CD4-positive, alpha-beta memory T cell (primary cell): Measurements from ENCODE around the gene DIABLO. TPM values are rescaled to one million over a fixed set of nuclear protein-coding genes. Genes with fewer than 3 reads are reported as not detected.

Source experiments
- CTCF ChIA-PET: fragments of 350-600 bp; sonication (Branson Sonifier 250); formaldehyde crosslinking; loops from one replicate; lab custom pipeline; 2021; ENCODE audit warnings: inconsistent platforms; ENCODE audit not compliant: partially characterized antibody; lab: Charles Lee
- POLR2A ChIA-PET: fragments of 350-600 bp; sonication (Branson Sonifier 250); formaldehyde crosslinking; loops from one replicate; lab custom pipeline; 2021; ENCODE audit not compliant: partially characterized antibody; lab: Charles Lee
- DNase-seq, 5 donors: peaks; one replicate each; pipeline versions ENCODE4 v3.0.0 to v3.0.0-alpha.2; 2020 to 2022; ENCODE audit warnings: mixed read lengths in 1 of 5
- H3K27ac ChIP-seq: one replicate; pipeline ENCODE4 v1.7.0; 2013; ENCODE audit warnings: low read depth, low read length
- H3K27me3 ChIP-seq: 2 replicates; pipeline ENCODE4 v1.7.0; 2013; ENCODE audit warnings: mild to moderate bottlenecking, low read length, moderate library complexity; ENCODE audit not compliant: insufficient read depth
- H3K36me3 ChIP-seq: 2 replicates; pipeline ENCODE4 v1.7.0; 2013; ENCODE audit warnings: mild to moderate bottlenecking, low read length, moderate library complexity; ENCODE audit not compliant: insufficient read depth
- H3K4me1 ChIP-seq: 2 replicates; pipeline ENCODE4 v1.7.0; 2013; ENCODE audit warnings: mild to moderate bottlenecking, low read length, moderate library complexity; ENCODE audit not compliant: insufficient read depth
- H3K4me3 ChIP-seq, 2 donors: one replicate each; pipeline ENCODE4 v1.7.0; 2013; ENCODE audit warnings: low read length in 2 of 2, mild to moderate bottlenecking in 1 of 2
- H3K9me3 ChIP-seq, 2 donors: one replicate each; pipeline ENCODE4 v1.7.0; 2013; ENCODE audit warnings: low read length in 2 of 2, control low read depth in 1 of 2; ENCODE audit not compliant: control insufficient read depth in 1 of 2
- H3K27ac Mint-ChIP-seq, 7 donors: one replicate each; pipeline ENCODE4 v1.8.0; 2020 to 2021; ENCODE audit warnings: mixed read lengths in 7 of 7, mild to moderate bottlenecking in 6 of 7, inconsistent platforms in 3 of 7, moderate library complexity in 3 of 7
- H3K27me3 Mint-ChIP-seq, 2 donors: one replicate each; pipeline ENCODE4 v1.8.0; 2020 to 2021; ENCODE audit warnings: mixed read lengths in 2 of 2
- H3K36me3 Mint-ChIP-seq, 2 donors: one replicate each; pipeline ENCODE4 v1.8.0; 2020 to 2021; ENCODE audit warnings: mixed read lengths in 2 of 2, inconsistent platforms in 1 of 2, mild to moderate bottlenecking in 1 of 2
- H3K4me1 Mint-ChIP-seq, 4 donors: one replicate each; pipeline ENCODE4 v1.8.0; 2020 to 2021; ENCODE audit warnings: mixed read lengths in 4 of 4, mild to moderate bottlenecking in 1 of 4
- H3K4me3 Mint-ChIP-seq, 8 donors: one replicate each; pipeline ENCODE4 v1.8.0; 2020 to 2021; ENCODE audit warnings: mixed read lengths in 8 of 8, mild to moderate bottlenecking in 7 of 8, moderate library complexity in 6 of 8, inconsistent platforms in 3 of 8
- H3K9me3 Mint-ChIP-seq, 8 donors: one replicate each; pipeline ENCODE4 v1.8.0; 2020 to 2021; ENCODE audit warnings: mixed read lengths in 8 of 8, mild to moderate bottlenecking in 5 of 8, inconsistent platforms in 3 of 8, moderate library complexity in 1 of 8
- intact Hi-C: fragments of 100-400 bp; cut with micrococcal nuclease; formaldehyde crosslinking; loops from one replicate; pipeline ENCODE4 v1.15.1; 2023
- polyA plus RNA-seq, 2 donors: library from polyadenylated mRNA; unstranded; fragments of 300-500 nt; fragmentation: Illumina TruSeq; gene quantifications; one replicate each; pipeline ENCODE4 v1.2.3, GENCODE V29; 2021
- total RNA-seq, 2 experiments: library from RNA; stranded (reverse); gene quantifications; one replicate each; pipeline ENCODE4 v1.2.3, GENCODE V29; 2021

DIABLO gene
- total and polyA plus RNA-seq, 4 experiments from 2014 or later, result 40.0 to 62.0 (median 52.9) TPM

GRCh38 chr12:122192441-122192840 lies 33.4 kb downstream of the DIABLO start:
- Mint-ChIP-seq H3K27me3 (peaks cover 4 to 8% of the 10 kb centered on the region in 2 donors), H3K36me3 (peaks cover 0 to 6% of the 10 kb centered on the region in 2 donors), H3K27ac (no peak overlapping the region), H3K4me1 (peaks cover 0 to 8% (median 1%) of the 10 kb centered on the region in 4 donors), H3K9me3 (peaks cover 0 to 11% (median 5%) of the 10 kb centered on the region in 8 donors), H3K4me3 (no peak overlapping the region)
- H3K27ac ChIP-seq, result no peak overlapping the region
- CTCF ChIA-PET, result interaction anchor here (0.8 to 2.5 kb wide), 3 partner anchors 13 to 138 kb away, joined by 3 to 14 read pairs (median 3); no protein-coding TSS in a partner anchor
- POLR2A ChIA-PET, result no interaction called here
- H3K9me3 ChIP-seq, result no peaks in the 10 kb centered on the region
- no peaks in the 10 kb centered on the region for H3K36me3 ChIP-seq
- H3K27me3 ChIP-seq, result no peaks in the 10 kb centered on the region
- intact Hi-C loops, result no loop called here
- no peak overlapping the region for H3K4me3 ChIP-seq
- DNase-seq, result no peak
- no peaks in the 10 kb centered on the region for H3K4me1 ChIP-seq

DNA sequence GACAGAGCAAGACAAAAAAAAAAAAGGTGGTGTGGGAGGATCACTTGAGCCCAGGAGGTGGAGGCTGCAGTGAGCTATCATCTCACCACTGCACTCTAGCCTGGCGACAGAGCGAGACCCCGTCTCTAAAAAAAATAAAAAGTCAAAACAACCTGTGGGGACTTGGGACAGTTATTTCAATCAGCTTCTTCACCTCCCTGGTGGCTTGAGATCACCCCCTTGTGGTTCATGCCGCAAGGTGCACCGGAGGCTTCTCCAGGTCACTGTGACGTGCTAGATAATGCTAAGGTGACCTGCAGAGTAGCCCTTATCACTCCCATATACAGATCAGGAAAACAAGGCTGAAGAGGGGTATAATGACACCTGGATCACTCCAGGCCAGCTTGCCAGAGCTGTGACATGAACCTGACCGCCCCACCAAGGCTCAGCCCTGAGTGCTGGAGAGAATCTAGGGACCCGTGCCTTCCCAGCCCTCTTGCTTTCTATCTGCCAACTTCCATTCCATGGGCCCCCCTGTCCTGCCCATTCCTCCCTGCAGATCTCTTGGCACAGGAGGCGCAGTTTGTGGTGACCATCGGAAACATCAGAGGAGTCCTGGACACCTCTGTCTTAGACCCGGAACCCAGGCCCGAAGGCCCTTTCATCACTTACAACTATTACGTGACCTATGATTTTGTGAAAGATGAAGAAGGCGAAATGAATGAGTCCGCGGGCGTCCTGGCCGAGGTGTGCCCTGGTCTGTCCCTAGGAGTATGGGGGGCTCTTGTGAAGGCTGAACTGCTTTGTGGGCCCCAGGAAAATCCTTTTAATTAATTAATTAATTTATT lies 34.8 kb downstream of the DIABLO start:
- Histone ChIP-seq H3K36me3 (no peaks in the 10 kb centered on the region), H3K4me1 (no peaks in the 10 kb centered on the region), H3K4me3 (no peak overlapping the region), H3K9me3 (no peaks in the 10 kb centered on the region), H3K27ac (no peak overlapping the region), H3K27me3 (no peaks in the 10 kb centered on the region)
- intact Hi-C loops, result loop anchor here (1.0 kb wide), 2 partner anchors 60 to 137 kb away; no protein-coding TSS in a partner anchor
- no peak overlapping the region for H3K4me3 Mint-ChIP-seq
- no peak overlapping the region for H3K27ac Mint-ChIP-seq
- DNase-seq, result peak; percentile 45 to 60 (median 59)
- CTCF ChIA-PET, result interaction anchor here (0.6 to 2.5 kb wide), 9 partner anchors 20 to 654 kb away, joined by 3 to 14 read pairs (median 4); partner anchors contain the start of genes CFAP251 and RHOF
- H3K4me1 Mint-ChIP-seq, result peaks cover 0 to 4% (median under 1%) of the 10 kb centered on the region in 4 donors
- peaks cover 2% of the 10 kb centered on the region in 2 donors for H3K27me3 Mint-ChIP-seq
- H3K9me3 Mint-ChIP-seq, result peaks cover 0 to 11% (median 5%) of the 10 kb centered on the region in 8 donors
- POLR2A ChIA-PET, result no interaction called here
- H3K36me3 Mint-ChIP-seq, result peaks cover 0 to 6% of the 10 kb centered on the region in 2 donors

DNA sequence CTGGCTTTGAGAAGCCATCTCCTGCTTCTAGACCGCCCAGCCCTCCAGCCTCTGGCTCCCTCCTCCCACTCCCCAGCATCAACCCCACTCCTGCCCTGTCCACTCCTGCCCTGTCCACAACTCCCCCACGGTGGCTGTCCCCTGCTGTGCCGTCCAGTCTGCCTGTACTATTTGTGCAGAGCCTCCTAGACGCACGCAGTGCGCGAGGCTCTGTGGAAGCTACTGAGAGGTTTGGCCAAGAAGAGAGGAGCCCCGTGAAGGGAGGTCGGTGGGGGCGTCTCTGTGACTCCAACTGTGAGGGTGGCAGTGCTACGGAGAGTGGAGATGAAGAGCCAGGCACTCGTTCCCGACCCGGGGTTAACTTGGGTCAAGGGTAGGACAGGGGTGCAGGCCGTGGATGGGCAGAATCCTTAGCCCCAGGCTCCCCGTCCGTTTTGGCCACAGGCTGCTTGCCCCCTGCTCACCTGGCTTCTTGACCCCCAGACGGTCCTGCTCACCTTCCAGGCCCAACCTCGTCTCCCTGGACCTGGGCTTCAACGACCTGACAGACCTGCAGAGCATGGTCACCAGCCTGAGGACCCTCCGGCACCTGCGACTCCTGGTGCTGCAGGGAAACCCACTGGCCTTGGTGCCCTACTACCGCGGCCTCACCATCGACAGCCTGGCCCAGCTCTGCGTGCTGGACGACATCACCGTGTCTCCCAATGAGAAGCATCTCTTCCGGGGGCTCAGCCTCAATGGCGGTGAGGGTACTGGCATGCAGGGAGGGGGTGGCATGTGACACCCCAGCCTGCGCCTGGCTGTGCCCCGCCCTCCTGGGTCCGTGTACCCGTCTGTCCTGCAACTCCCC lies 36.0 kb downstream of the DIABLO start:
- Histone ChIP-seq H3K4me3 (no peak overlapping the region), H3K9me3 (no peaks in the 10 kb centered on the region), H3K4me1 (no peaks in the 10 kb centered on the region), H3K27ac (no peak overlapping the region), H3K27me3 (no peaks in the 10 kb centered on the region), H3K36me3 (no peaks in the 10 kb centered on the region)
- intact Hi-C loops, result no loop called here
- ChIA-PET POLR2A (no interaction called here), CTCF (interaction anchor here (0.7 to 2.5 kb wide), 5 partner anchors 58 to 396 kb away, joined by 4 to 14 read pairs (median 6); partner anchors contain the start of genes CFAP251 and RHOF)
- Mint-ChIP-seq H3K27ac (peak overlapping the region in 1 of 7 donors; percentile 56), H3K4me3 (no peak overlapping the region), H3K36me3 (no peaks in the 10 kb centered on the region), H3K4me1 (peaks cover 0 to 4% (median under 1%) of the 10 kb centered on the region in 4 donors), H3K9me3 (peaks cover 0 to 2% (median 0%) of the 10 kb centered on the region in 8 donors), H3K27me3 (peaks cover 2 to 4% of the 10 kb centered on the region in 2 donors)
- DNase-seq, result no peak

DNA sequence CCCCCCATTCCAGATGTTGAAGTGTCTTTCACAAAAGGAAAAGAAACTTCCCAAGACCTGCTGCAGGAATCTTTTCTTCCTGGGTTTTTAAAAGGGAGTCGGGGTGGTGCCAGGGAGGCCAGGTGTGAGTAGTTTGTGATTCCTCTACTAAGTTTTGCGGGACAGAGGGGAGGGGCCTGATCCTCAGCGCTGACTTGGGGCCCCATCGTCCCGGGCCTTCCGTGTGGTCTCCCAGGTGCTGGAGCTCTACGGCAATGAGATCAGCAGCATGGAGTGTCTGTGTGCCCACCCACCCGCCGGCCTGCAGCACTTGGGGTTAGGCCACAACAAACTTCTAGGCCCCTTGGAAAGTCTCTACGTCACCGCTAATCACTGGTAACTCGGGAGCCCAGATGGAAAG lies 38.4 kb downstream of the DIABLO start:
- ChIA-PET POLR2A (no interaction called here), CTCF (no interaction called here)

GRCh38 chr12:122185494-122186082 lies 40.3 kb downstream of the DIABLO start:
- Mint-ChIP-seq H3K27ac (peak overlapping the region in 1 of 7 donors; percentile 68), H3K4me3 (no peak overlapping the region), H3K36me3 (no peaks in the 10 kb centered on the region), H3K4me1 (peaks cover 0 to 8% (median 2%) of the 10 kb centered on the region in 4 donors), H3K27me3 (peaks cover 3 to 5% of the 10 kb centered on the region in 2 donors), H3K9me3 (no peaks in the 10 kb centered on the region)
- CTCF ChIA-PET, result no interaction called here
- Histone ChIP-seq H3K4me1 (no peaks in the 10 kb centered on the region), H3K27ac (no peak overlapping the region), H3K4me3 (no peak overlapping the region), H3K9me3 (no peaks in the 10 kb centered on the region), H3K36me3 (no peaks in the 10 kb centered on the region), H3K27me3 (no peaks in the 10 kb centered on the region)
- POLR2A ChIA-PET, result no interaction called here
- DNase-seq, result no peak
- intact Hi-C loops, result no loop called here

More for the DNA sequence above, 38.4 kb downstream of the DIABLO start:
- Histone ChIP-seq H3K4me3 (no peak overlapping the region), H3K4me1 (no peaks in the 10 kb centered on the region), H3K36me3 (no peaks in the 10 kb centered on the region), H3K27ac (no peak overlapping the region), H3K9me3 (no peaks in the 10 kb centered on the region), H3K27me3 (no peaks in the 10 kb centered on the region)
- Mint-ChIP-seq H3K27ac (no peak overlapping the region), H3K9me3 (no peaks in the 10 kb centered on the region), H3K4me3 (no peak overlapping the region), H3K36me3 (no peaks in the 10 kb centered on the region), H3K4me1 (peaks cover 0 to 9% (median 5%) of the 10 kb centered on the region in 4 donors), H3K27me3 (peaks cover 4 to 5% of the 10 kb centered on the region in 2 donors)
- intact Hi-C loops, result no loop called here
- no peak for DNase-seq

GRCh38 chr12:122185079-122185478 lies 40.8 kb downstream of the DIABLO start:
- H3K4me3 Mint-ChIP-seq, result peak overlapping the region in 2 of 8 donors; percentile 49 to 54
- no peak overlapping the region for H3K27ac ChIP-seq
- no peaks in the 10 kb centered on the region for H3K36me3 ChIP-seq

More at GRCh38 chr12:122185079-122185478, 40.8 kb downstream of the DIABLO start:
- Mint-ChIP-seq H3K27ac (peak overlapping the region in 1 of 7 donors; percentile 13), H3K4me1 (peaks cover 0 to 8% (median 2%) of the 10 kb centered on the region in 4 donors), H3K36me3 (no peaks in the 10 kb centered on the region), H3K9me3 (no peaks in the 10 kb centered on the region), H3K27me3 (peaks cover 3 to 6% of the 10 kb centered on the region in 2 donors)
- no peaks in the 10 kb centered on the region for H3K9me3 ChIP-seq
- DNase-seq, result no peak
- no peaks in the 10 kb centered on the region for H3K4me1 ChIP-seq
- intact Hi-C loops, result no loop called here
- no peak overlapping the region for H3K4me3 ChIP-seq
- no peaks in the 10 kb centered on the region for H3K27me3 ChIP-seq
- ChIA-PET POLR2A (no interaction called here), CTCF (no interaction called here)
